Measurements from ENCODE around the gene UBE2D3. TPM values are rescaled to one million over a fixed set of nuclear protein-coding genes. Genes with fewer than 3 reads are reported as not detected.

The UBE2D3 gene
- total and polyA plus RNA-seq, 2 donors (not counting 1 experiment from before 2014, with no cell fraction given) = 403 to 427 TPM

- Histone ChIP-seq H3K79me2 (ENCODE audit: control insufficient read depth, insufficient read depth, low read length) (no peaks in the 10 kb centered on the region), H3K4me3 (replicated peaks in 1 of 4; ENCODE audit: control extremely low read depth in 1 of 4, insufficient read depth in 1 of 4, low read depth in 3 of 4, low read length in 4 of 4) (no peak overlapping the region), H3K4me2 (ENCODE audit: extremely low read depth, insufficient read depth, low read length) (no peak overlapping the region), H3K27me3 (ENCODE audit: control insufficient read depth, insufficient read depth, low read length) (no peaks in the 10 kb centered on the region), H3K9ac (ENCODE audit: insufficient read depth, low read length) (no peak overlapping the region), H2AFZ (ENCODE audit: low read length) (no peak overlapping the region), H4K20me1 (ENCODE audit: control insufficient read depth, extremely low read depth, insufficient read depth, low read length) (no peaks in the 10 kb centered on the region), H3K4me1 (ENCODE audit: control insufficient read depth, extremely low read depth, insufficient read depth, low read length) (no peaks in the 10 kb centered on the region), H3K9me3 (ENCODE audit: control insufficient read depth, insufficient read depth, low read depth, low read length) (no peaks in the 10 kb centered on the region), H3K27ac (ENCODE audit: insufficient read depth, low read length) (no peak overlapping the region), H3K36me3 (ENCODE audit: control insufficient read depth, insufficient read depth, low read length) (no peaks in the 10 kb centered on the region)
- no peak for DNase-seq (ENCODE audit: low read depth in 2 of 2)
- TF ChIP-seq EZH2 (IDR thresholded peaks at IDR 0.05; ENCODE audit: low read length, missing control alignments) (no peak), CTCF (conservative IDR thresholded peaks at IDR 0.05 in 1 of 2, IDR thresholded peaks at IDR 0.05 in 1 of 2; ENCODE audit: low read depth in 1 of 2, low read length in 2 of 2) (no peak)
Measured at GRCh38 chr4:102786279-102786678, 41.1 kb downstream of the UBE2D3 start.

GRCh38 chr4:102783006-102783405 is 44.3 kb downstream of the UBE2D3 start:
- no peaks in the 10 kb centered on the region for H3K36me3 ChIP-seq (ENCODE audit: control insufficient read depth, insufficient read depth, low read length)
- no peaks in the 10 kb centered on the region for H3K79me2 ChIP-seq (ENCODE audit: control insufficient read depth, insufficient read depth, low read length)
- no peaks in the 10 kb centered on the region for H4K20me1 ChIP-seq (ENCODE audit: control insufficient read depth, extremely low read depth, insufficient read depth, low read length)
- peaks cover 2% of the 10 kb centered on the region for H3K4me1 ChIP-seq (ENCODE audit: control insufficient read depth, extremely low read depth, insufficient read depth, low read length)
- no peak overlapping the region for H3K4me3 ChIP-seq (replicated peaks in 1 of 4; ENCODE audit: control extremely low read depth in 1 of 4, insufficient read depth in 1 of 4, low read depth in 3 of 4, low read length in 4 of 4)
- TF ChIP-seq EZH2 (IDR thresholded peaks at IDR 0.05; ENCODE audit: low read length, missing control alignments) (no peak), CTCF (conservative IDR thresholded peaks at IDR 0.05 in 1 of 2, IDR thresholded peaks at IDR 0.05 in 1 of 2; ENCODE audit: low read depth in 1 of 2, low read length in 2 of 2) (no peak)
- no peak overlapping the region for H3K27ac ChIP-seq (ENCODE audit: insufficient read depth, low read length)
- H3K4me2 ChIP-seq (ENCODE audit: extremely low read depth, insufficient read depth, low read length) = no peak overlapping the region
- no peak overlapping the region for H2AFZ ChIP-seq (ENCODE audit: low read length)
- H3K9me3 ChIP-seq (ENCODE audit: control insufficient read depth, insufficient read depth, low read depth, low read length) = no peaks in the 10 kb centered on the region
- H3K27me3 ChIP-seq (ENCODE audit: control insufficient read depth, insufficient read depth, low read length) = no peaks in the 10 kb centered on the region
- H3K9ac ChIP-seq (ENCODE audit: insufficient read depth, low read length) = no peak overlapping the region
- peak in 1 of 2 donors; percentile 46 for DNase-seq (ENCODE audit: low read depth in 2 of 2)

GRCh38 chr4:102781570-102781969 is 45.8 kb downstream of the UBE2D3 start:
- no peak overlapping the region for H3K4me2 ChIP-seq (ENCODE audit: extremely low read depth, insufficient read depth, low read length)
- no peak for TF ChIP-seq CTCF (conservative IDR thresholded peaks at IDR 0.05 in 1 of 2, IDR thresholded peaks at IDR 0.05 in 1 of 2; ENCODE audit: low read depth in 1 of 2, low read length in 2 of 2)
- no peak for TF ChIP-seq EZH2 (IDR thresholded peaks at IDR 0.05; ENCODE audit: low read length, missing control alignments)
- no peak overlapping the region for H3K27ac ChIP-seq (ENCODE audit: insufficient read depth, low read length)
- no peaks in the 10 kb centered on the region for H3K27me3 ChIP-seq (ENCODE audit: control insufficient read depth, insufficient read depth, low read length)
- no peaks in the 10 kb centered on the region for H3K36me3 ChIP-seq (ENCODE audit: control insufficient read depth, insufficient read depth, low read length)
- H3K9ac ChIP-seq (ENCODE audit: insufficient read depth, low read length) = no peak overlapping the region
- H3K79me2 ChIP-seq (ENCODE audit: control insufficient read depth, insufficient read depth, low read length) = no peaks in the 10 kb centered on the region
- no peaks in the 10 kb centered on the region for H4K20me1 ChIP-seq (ENCODE audit: control insufficient read depth, extremely low read depth, insufficient read depth, low read length)
- DNase-seq (ENCODE audit: low read depth in 2 of 2) = no peak
- peaks cover 2% of the 10 kb centered on the region for H3K4me1 ChIP-seq (ENCODE audit: control insufficient read depth, extremely low read depth, insufficient read depth, low read length)
- no peaks in the 10 kb centered on the region for H3K9me3 ChIP-seq (ENCODE audit: control insufficient read depth, insufficient read depth, low read depth, low read length)
- H3K4me3 ChIP-seq (replicated peaks in 1 of 4; ENCODE audit: control extremely low read depth in 1 of 4, insufficient read depth in 1 of 4, low read depth in 3 of 4, low read length in 4 of 4) = no peak overlapping the region
- no peak overlapping the region for H2AFZ ChIP-seq (ENCODE audit: low read length)
